NCI-H345 treated with DMSO at 0.1 percent for 48 hours (cell line): ENCODE data around the gene MRPL38.
A peak's percentile ranks its signal among the peaks of the same experiment; 100 is the strongest.

Experiments
- DNase-seq: peaks from one replicate; lab custom pipeline; 2025; ENCODE audit not compliant: unreplicated experiment; lab: John Stamatoyannopoulos, UW

MRPL38 gene

GRCh38 chr17:75920045-75920560 lies 15.4 kb upstream of the MRPL38 start:
- no peak for DNase-seq

DNA sequence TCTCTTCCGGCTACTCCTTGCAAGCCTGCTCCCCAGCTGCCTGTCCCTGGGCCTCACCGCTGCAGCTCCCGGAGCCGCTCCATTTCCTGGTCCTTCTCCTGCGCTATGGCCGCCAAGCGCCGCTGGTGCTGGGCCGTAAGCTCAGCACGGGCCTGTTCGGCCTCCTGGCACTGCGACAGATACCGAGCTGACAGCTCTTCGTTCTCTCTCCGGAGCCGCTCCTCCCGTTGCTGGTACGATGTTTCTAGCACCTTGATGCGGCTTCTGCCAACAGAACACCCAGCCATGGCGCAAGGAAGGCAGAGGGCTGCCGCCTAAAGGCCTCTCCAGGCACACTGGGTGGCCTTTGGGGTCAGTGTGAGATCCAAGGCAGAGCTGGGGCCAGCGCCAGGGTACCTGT lies 14.9 kb upstream of the MRPL38 start:
- DNase-seq, result no peak

- no peak for DNase-seq
These were observed 13.3 kb upstream of the MRPL38 start for GRCh38 chr17:75917917-75918445.

- no peak for DNase-seq
These were observed 12.6 kb upstream of the MRPL38 start for GRCh38 chr17:75917141-75917916.

GRCh38 chr17:75915268-75915667 lies 10.6 kb upstream of the MRPL38 start:
- DNase-seq, result no peak

- DNase-seq, result no peak
These were observed 10.1 kb upstream of the MRPL38 start for GRCh38 chr17:75914643-75915267.

- DNase-seq, result no peak
These were observed 9.0 kb upstream of the MRPL38 start for GRCh38 chr17:75913537-75914210.

DNA sequence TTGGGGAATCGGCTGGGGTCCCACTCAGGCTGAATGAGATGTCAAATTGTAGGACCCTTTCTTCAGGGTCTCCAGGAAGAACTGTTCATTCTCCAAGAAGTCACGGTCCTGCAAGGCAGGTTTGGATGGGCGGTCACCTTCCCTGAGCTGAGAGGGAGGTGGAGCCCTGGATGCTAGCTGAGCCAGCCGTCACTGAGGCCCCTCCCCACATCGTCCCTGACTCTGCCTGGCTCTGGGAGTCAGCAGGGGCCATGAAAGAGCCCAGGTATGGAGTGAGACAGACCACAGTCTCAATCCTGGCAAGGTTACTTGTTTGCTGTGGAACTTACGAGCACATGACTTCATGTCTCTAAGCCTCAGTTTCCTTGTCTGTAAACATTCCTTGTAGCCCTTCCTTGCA lies 6.0 kb upstream of the MRPL38 start:
- DNase-seq, result peak; percentile 33

DNA sequence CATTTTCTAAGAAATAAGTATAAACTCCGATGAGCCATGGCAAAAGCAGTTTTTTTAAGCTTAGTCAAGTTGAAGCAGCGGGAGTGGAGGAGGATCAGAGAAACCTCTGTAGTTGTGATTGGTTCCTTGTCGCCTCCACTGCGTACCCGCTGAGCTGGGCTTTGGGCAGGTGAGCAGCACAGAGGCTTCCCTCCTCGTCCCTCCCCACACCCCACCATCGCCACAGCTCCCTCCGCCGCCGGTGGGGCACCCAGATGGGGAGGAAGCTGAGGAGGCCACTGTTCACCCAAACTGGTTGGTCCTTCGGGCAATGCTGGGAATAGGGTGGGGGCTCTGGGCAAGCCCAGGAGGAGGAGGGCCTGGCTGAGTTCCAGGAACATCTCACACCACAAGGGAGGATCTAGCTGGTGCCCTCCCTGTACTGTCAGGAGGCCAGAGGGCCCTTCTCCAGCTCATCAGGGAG lies 5.2 kb upstream of the MRPL38 start:
- peak; percentile 91 for DNase-seq

GRCh38 chr17:75909051-75909811 lies 4.5 kb upstream of the MRPL38 start:
- peak; percentile 97 for DNase-seq

- DNase-seq, result peak; percentile 55
These were observed 3.5 kb upstream of the MRPL38 start for GRCh38 chr17:75908201-75908600.

DNA sequence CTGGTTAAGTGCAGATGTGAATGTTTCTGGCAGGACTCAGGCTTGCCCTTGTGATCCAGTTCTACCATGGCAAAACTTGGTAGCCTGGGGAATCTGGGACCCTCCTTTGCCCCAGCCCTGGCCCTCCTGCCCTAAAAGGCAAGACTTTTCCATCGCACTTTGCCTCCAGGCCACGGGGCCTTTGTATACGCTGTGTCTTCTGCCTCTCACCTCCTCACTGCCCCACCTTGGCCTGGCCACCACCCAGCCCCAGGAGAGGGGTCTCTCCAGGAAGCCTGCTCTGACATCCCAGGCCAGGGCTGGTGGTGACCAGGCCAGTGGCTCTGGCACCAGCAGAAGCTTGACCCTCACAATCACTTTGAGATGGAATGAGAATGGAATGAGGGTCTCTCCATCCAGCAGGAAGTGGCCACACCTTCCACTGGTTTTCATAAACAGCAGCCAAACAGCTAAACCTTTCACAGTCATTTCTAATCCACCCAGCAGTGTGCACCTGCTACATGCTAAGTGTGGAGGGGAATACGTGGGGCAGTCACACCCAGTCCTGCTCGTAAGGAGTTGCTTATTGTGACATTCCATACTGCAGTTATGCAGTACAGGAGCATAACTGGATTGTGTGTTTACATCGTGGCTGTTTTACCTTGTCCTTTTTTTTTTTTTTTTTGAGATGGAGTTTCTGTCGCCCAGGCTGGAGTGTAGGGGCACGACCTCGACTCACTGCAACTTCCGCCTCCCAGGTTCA lies 1.6 kb upstream of the MRPL38 start:
- DNase-seq, result no peak

DNA sequence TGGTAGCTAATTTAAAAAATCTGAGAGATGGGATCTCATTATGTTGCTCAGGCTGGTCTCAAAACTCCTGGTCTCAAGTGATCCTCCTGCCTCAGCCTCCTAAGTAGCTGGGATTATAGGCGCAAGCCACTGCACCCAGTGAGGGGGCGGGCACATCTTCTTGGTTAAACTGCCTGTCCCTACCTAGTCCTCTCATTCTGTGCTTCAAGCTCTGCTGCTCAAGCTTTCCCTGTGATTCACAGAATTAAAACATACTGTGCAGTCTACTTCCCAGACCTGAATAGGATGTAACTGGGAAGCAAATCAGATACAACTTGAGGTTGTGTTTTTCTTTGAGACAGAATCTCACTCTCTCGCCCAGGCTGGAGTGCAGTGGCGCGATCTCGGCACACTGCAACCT lies 2.3 kb downstream of the MRPL38 start:
- DNase-seq, result no peak

GRCh38 chr17:75901727-75902126 lies 3.0 kb downstream of the MRPL38 start:
- no peak for DNase-seq

GRCh38 chr17:75900691-75901533 lies 3.8 kb downstream of the MRPL38 start:
- no peak for DNase-seq

GRCh38 chr17:75899767-75900468 lies 4.8 kb downstream of the MRPL38 start:
- no peak for DNase-seq

- no peak for DNase-seq
These were observed 5.3 kb downstream of the MRPL38 start for GRCh38 chr17:75899353-75899752.

- no peak for DNase-seq
These were observed 5.9 kb downstream of the MRPL38 start for GRCh38 chr17:75898791-75899190.

GRCh38 chr17:75898065-75898464 lies 6.6 kb downstream of the MRPL38 start:
- DNase-seq, result no peak
